HCT116 (cell line): Measurements from ENCODE around the gene SLC25A21. TPM values are rescaled to one million over a fixed set of nuclear protein-coding genes. Genes with fewer than 3 reads are reported as not detected.

Experiments
- ATAC-seq: fragments of 200-7000 bp; cut with Tn5 transposase; 2 replicates; pipeline ENCODE4 v1.9.1; 2020; ENCODE audit warnings: mild to moderate bottlenecking, moderate library complexity
- BruUV-seq: library from RNA; stranded (reverse); fragments of 400-500 nt; replicated peaks from 2 replicates; lab custom pipeline; 2021; lab: Mats Ljungman, UMichigan
- CTCF ChIA-PET: fragments of 300-600 bp; sonication (Branson Sonifier 250); formaldehyde crosslinking; loops from one replicate; lab custom pipeline; 2021; ENCODE audit warnings: antibody characterized with exemption; lab: Charles Lee
- POLR2A ChIA-PET: fragments of 300-600, 350-600 bp; sonication (Branson Sonifier 250); formaldehyde crosslinking; loops from one replicate; lab custom pipeline; 2021; ENCODE audit warnings: antibody characterized with exemption; lab: Charles Lee
- RAD21 ChIA-PET, 2 experiments: fragments of 300-600 bp; sonication (Branson Sonifier 250); formaldehyde crosslinking; loops; one replicate each; lab custom pipeline; 2023; ENCODE audit warnings: low total read pairs in 2 of 2; ENCODE audit not compliant: uncharacterized antibody in 2 of 2, unreplicated experiment in 2 of 2, low non-redundant PET in 1 of 2; lab: Charles Lee
- DNase-seq: peaks from one replicate; pipeline ENCODE4 v3.0.0-alpha.2; 2010; ENCODE audit warnings: low read depth, low spot score
- H2AFZ ChIP-seq: fragments of 200-600 bp; shearing (Covaris generic), sonication (generic); 2 replicates; pipeline ENCODE4 v1.6.1; 2017; ENCODE audit warnings: low read depth, mixed run types, mixed read lengths, antibody characterized with exemption, low read length; ENCODE audit not compliant: poor library complexity, severe bottlenecking
- H3K27ac ChIP-seq: 2 replicates; pipeline ENCODE4 v1.5.1; 2012; ENCODE audit warnings: low read depth, low read length
- H3K27me3 ChIP-seq: fragments of 200-600 bp; sonication (generic); 2 replicates; pipeline ENCODE4 v1.6.1; 2016; ENCODE audit warnings: mixed run types, low read length, mixed read lengths; ENCODE audit not compliant: insufficient read depth
- H3K36me3 ChIP-seq, 2 experiments: fragments of 200-500 bp in 1 of 2; fragments of 200-600 bp in 1 of 2; sonication (Bioruptor generic) in 1 of 2; sonication (generic) in 1 of 2; 2 replicates each; pipeline versions ENCODE4 v1.5.1 to v1.6.1; 2014 to 2016; ENCODE audit warnings: low read length in 2 of 2, inconsistent platforms in 1 of 2, mixed read lengths in 1 of 2, mixed run types in 1 of 2; ENCODE audit not compliant: insufficient read depth in 2 of 2, control insufficient read depth in 1 of 2
- H3K4me1 ChIP-seq, 2 experiments: fragments of 200-600 bp in 1 of 2; sonication (generic) in 1 of 2; 2 replicates each; pipeline versions ENCODE4 v1.5.1 to v1.6.1; 2012 to 2017; ENCODE audit warnings: low read length in 2 of 2, inconsistent platforms in 1 of 2, mild to moderate bottlenecking in 1 of 2, mixed read lengths in 1 of 2, mixed run types in 1 of 2, moderate library complexity in 1 of 2; ENCODE audit not compliant: insufficient read depth in 2 of 2, control insufficient read depth in 1 of 2
- H3K4me2 ChIP-seq: fragments of 200-600 bp; sonication (generic); 2 replicates; pipeline ENCODE4 v1.6.1; 2017; ENCODE audit warnings: mixed run types, low read length, mixed read lengths
- H3K4me3 ChIP-seq, 2 experiments: fragments of 200-600 bp in 1 of 2; sonication (generic) in 1 of 2; replicated peaks in 1 of 2; 2 replicates each; pipeline ENCODE4 v1.5.1; 2011 to 2016; ENCODE audit warnings: low read length in 2 of 2, control low read depth in 1 of 2, low read depth in 1 of 2, mild to moderate bottlenecking in 1 of 2, mixed read lengths in 1 of 2, mixed run types in 1 of 2
- H3K79me2 ChIP-seq: fragments of 200-600 bp; sonication (generic); 2 replicates; pipeline ENCODE4 v1.6.1; 2017; ENCODE audit warnings: mild to moderate bottlenecking, mixed run types, low read length, moderate library complexity, mixed read lengths; ENCODE audit not compliant: insufficient read depth
- H3K9ac ChIP-seq: fragments of 200-600 bp; sonication (generic); 2 replicates; pipeline ENCODE4 v1.6.1; 2016; ENCODE audit warnings: low read length, mixed read lengths
- H3K9me2 ChIP-seq: fragments of 200-600 bp; sonication (generic), shearing (Covaris generic); 2 replicates; pipeline ENCODE4 v1.6.1; 2017; ENCODE audit warnings: mixed run types, mild to moderate bottlenecking, moderate library complexity; ENCODE audit not compliant: insufficient read depth
- H3K9me3 ChIP-seq, 2 experiments: fragments of 200-500 bp in 1 of 2; fragments of 200-600 bp in 1 of 2; sonication (Bioruptor generic) in 1 of 2; sonication (generic) in 1 of 2; 2 replicates each; pipeline ENCODE4 v1.6.1; 2014 to 2017; ENCODE audit warnings: low read length in 2 of 2, mixed read lengths in 2 of 2, inconsistent platforms in 1 of 2, low read depth in 1 of 2, mild to moderate bottlenecking in 1 of 2, mixed run types in 1 of 2, moderate library complexity in 1 of 2; ENCODE audit not compliant: control insufficient read depth in 1 of 2, insufficient read depth in 1 of 2
- H4K20me1 ChIP-seq: fragments of 200-600 bp; sonication (generic), shearing (Covaris generic); 2 replicates; pipeline ENCODE4 v1.6.1; 2017; ENCODE audit warnings: mixed run types, mild to moderate bottlenecking, moderate library complexity; ENCODE audit not compliant: insufficient read depth
- CBX3 ChIP-seq: IDR thresholded peaks from 2 replicates; pipeline ENCODE4 v1.6.1; 2012; ENCODE audit warnings: low read depth
- CEBPB ChIP-seq: IDR thresholded peaks from 2 replicates; pipeline ENCODE4 v1.6.1; 2012; ENCODE audit warnings: low read depth
- EZH2phosphoT487 ChIP-seq: fragments of 200-600 bp; IDR thresholded peaks from 2 replicates; pipeline ENCODE4 v1.6.1; 2018; ENCODE audit warnings: antibody characterized with exemption, borderline replicate concordance
- JUND ChIP-seq: IDR thresholded peaks from 2 replicates; pipeline ENCODE4 v1.6.1; 2012
- POLR2A ChIP-seq: IDR thresholded peaks from 2 replicates; pipeline ENCODE4 v1.7.0; 2011; ENCODE audit warnings: borderline replicate concordance; ENCODE audit not compliant: insufficient read depth, insufficient read length; ENCODE audit errors: extremely low read depth
- RAD21 ChIP-seq: IDR thresholded peaks from 2 replicates; pipeline ENCODE4 v1.6.1; 2012; ENCODE audit warnings: low read depth, mild to moderate bottlenecking
- SIN3A ChIP-seq: IDR thresholded peaks from 2 replicates; pipeline ENCODE4 v1.6.1; 2012; ENCODE audit warnings: low read depth
- YY1 ChIP-seq: IDR thresholded peaks from 2 replicates; pipeline ENCODE4 v1.6.1; 2011; ENCODE audit warnings: low read length, low read depth, moderate library complexity, mild to moderate bottlenecking; ENCODE audit not compliant: insufficient replicate concordance; ENCODE audit errors: extremely low read depth
- ZFX ChIP-seq: fragments of 450-650 bp; IDR thresholded peaks from 2 replicates; pipeline ENCODE4 v1.6.1; 2017
- intact Hi-C: fragments of 100-400 bp; cut with micrococcal nuclease; formaldehyde crosslinking; loops from 2 replicates; pipeline ENCODE4 v1.10.0; 2022
- total RNA-seq: library from RNA; stranded (reverse); gene quantifications from one replicate; pipeline ENCODE4 v1.2.1, GENCODE V29; 2021; ENCODE audit not compliant: unreplicated experiment
- TF ChIP-seq, protein P1 (sequence below): IDR thresholded peaks from 2 replicates; pipeline ENCODE4 v1.6.1; 2012; ENCODE audit warnings: low read depth

Gene SLC25A21
- total RNA-seq, 1 experiment from 2014 or later, result 3.5 TPM

DNA sequence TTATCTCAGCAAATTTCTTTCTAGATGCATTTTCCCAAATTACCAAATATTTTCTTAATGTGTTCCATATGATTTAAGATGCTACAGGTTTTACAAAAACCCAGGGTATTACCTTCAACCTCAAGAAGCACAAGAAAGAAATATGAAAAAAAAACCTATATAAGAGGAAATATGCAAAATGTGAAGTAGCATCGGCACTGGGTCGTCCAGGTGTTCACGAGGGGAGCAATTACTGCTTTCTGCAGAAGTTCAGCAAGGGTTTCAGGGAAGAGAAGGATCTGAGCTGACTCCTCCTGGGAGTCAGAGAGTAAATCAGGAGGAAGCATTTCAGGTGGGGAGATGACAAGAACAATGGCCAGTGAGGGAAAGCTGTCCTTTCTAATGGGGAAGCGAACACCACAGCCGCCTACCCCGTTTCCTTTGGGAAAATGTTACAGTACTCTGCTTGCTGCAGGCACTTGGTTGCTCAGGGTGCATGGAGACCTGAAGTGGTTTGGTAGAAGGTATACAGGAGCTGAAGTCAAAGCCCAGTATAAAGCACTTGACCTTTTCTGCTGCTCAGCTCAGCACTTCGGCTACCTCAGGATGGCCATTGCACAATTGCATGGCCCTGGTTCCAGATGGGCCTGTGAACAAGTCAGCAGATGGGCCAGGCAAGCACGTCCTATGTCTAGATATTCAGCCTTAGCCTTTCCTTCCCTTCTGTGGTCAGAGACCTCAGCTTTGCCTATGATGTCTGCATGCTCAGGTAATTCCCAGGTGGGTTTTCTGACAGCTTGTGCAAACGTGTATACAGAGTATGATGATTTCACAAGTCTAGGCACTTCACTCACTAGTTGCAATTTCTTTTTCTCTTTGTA lies 355.1 kb downstream of the SLC25A21 start:
- Histone ChIP-seq H3K36me3 (no peaks in the 10 kb centered on the region), H3K4me2 (no peak overlapping the region), H3K27me3 (0 out of 2 replicates have a peak, but pooled peaks cover 3% of the 10 kb centered on the region), H2AFZ (no peak overlapping the region), H3K9ac (no peak overlapping the region), H3K9me3 (no peaks in the 10 kb centered on the region), H3K4me3 (no peak overlapping the region), H3K9me2 (no peaks in the 10 kb centered on the region), H3K79me2 (no peaks in the 10 kb centered on the region), H3K4me1 (no peaks in the 10 kb centered on the region; a peak in 1 of 4 replicates), H4K20me1 (no peaks in the 10 kb centered on the region), H3K27ac (no peak overlapping the region)
- intact Hi-C loops, result no loop called here
- no peak for DNase-seq
- no peak for TF ChIP-seq ZFX
- TF ChIP-seq, protein P1, sequence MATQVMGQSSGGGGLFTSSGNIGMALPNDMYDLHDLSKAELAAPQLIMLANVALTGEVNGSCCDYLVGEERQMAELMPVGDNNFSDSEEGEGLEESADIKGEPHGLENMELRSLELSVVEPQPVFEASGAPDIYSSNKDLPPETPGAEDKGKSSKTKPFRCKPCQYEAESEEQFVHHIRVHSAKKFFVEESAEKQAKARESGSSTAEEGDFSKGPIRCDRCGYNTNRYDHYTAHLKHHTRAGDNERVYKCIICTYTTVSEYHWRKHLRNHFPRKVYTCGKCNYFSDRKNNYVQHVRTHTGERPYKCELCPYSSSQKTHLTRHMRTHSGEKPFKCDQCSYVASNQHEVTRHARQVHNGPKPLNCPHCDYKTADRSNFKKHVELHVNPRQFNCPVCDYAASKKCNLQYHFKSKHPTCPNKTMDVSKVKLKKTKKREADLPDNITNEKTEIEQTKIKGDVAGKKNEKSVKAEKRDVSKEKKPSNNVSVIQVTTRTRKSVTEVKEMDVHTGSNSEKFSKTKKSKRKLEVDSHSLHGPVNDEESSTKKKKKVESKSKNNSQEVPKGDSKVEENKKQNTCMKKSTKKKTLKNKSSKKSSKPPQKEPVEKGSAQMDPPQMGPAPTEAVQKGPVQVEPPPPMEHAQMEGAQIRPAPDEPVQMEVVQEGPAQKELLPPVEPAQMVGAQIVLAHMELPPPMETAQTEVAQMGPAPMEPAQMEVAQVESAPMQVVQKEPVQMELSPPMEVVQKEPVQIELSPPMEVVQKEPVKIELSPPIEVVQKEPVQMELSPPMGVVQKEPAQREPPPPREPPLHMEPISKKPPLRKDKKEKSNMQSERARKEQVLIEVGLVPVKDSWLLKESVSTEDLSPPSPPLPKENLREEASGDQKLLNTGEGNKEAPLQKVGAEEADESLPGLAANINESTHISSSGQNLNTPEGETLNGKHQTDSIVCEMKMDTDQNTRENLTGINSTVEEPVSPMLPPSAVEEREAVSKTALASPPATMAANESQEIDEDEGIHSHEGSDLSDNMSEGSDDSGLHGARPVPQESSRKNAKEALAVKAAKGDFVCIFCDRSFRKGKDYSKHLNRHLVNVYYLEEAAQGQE, result no peak
- ChIA-PET POLR2A (interaction anchor here (0.6 kb wide), 1 partner anchor 12 kb away, joined by 3 read pairs; no protein-coding TSS in a partner anchor), RAD21 (no interaction called here), CTCF (no interaction called here)
- no peak for ATAC-seq
- no TSS peak for BruUV-seq

DNA sequence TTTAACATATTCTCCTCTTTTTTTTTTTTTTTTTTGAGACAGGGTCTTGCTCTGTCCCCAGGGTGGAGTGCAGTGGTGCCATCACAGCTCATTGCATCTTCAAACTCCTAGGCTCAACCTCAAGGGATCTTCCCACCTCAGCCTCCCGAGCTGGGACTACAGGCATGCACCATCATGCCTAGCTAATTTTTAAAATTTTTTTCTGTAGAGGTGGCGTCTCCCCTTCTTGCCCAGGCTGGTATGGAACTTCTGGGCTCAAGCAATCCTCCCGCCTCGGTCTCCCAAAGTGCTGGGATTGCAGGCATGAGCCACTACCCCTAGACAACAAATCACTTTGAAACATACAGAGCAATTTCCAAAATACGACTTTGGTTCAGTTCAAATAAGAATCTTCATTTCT lies 355.9 kb downstream of the SLC25A21 start:
- H3K4me1 ChIP-seq, result no peaks in the 10 kb centered on the region; a peak in 1 of 4 replicates
- H3K9ac ChIP-seq, result no peak overlapping the region
- no peak overlapping the region for H3K27ac ChIP-seq
- ChIA-PET POLR2A (interaction anchor here (0.6 kb wide), 1 partner anchor 11 kb away, joined by 3 read pairs; no protein-coding TSS in a partner anchor), RAD21 (no interaction called here), CTCF (no interaction called here)
- H3K79me2 ChIP-seq, result no peaks in the 10 kb centered on the region
- no peaks in the 10 kb centered on the region for H3K9me2 ChIP-seq
- H3K27me3 ChIP-seq, result 0 out of 2 replicates have a peak, but pooled peaks cover 3% of the 10 kb centered on the region
- ATAC-seq (no peak), DNase-seq (no peak)
- H3K36me3 ChIP-seq, result no peaks in the 10 kb centered on the region
- intact Hi-C loops, result no loop called here
- no peak overlapping the region for H3K4me3 ChIP-seq
- no TSS peak for BruUV-seq
- no peak overlapping the region for H2AFZ ChIP-seq
- H4K20me1 ChIP-seq, result no peaks in the 10 kb centered on the region
- no peaks in the 10 kb centered on the region for H3K9me3 ChIP-seq
- H3K4me2 ChIP-seq, result no peak overlapping the region
- no peak for TF ChIP-seq POLR2A
- no peak for TF ChIP-seq CBX3
- TF ChIP-seq SIN3A, result no peak
- no peak for TF ChIP-seq EZH2phosphoT487
- TF ChIP-seq, protein P1, result no peak
- TF ChIP-seq RAD21, result no peak
- TF ChIP-seq JUND, result no peak
- no peak for TF ChIP-seq CEBPB
- no peak for TF ChIP-seq YY1
